Activated CD4-positive, alpha-beta memory T cell treated with anti-CD3 and anti-CD28 coated beads for 36 hours (primary cell): Measurements from ENCODE around the gene CACFD1. TPM values are rescaled to one million over a fixed set of nuclear protein-coding genes. Genes with fewer than 3 reads are reported as not detected.
"Not testable (repeated sequence)": the region's sequence is repeated elsewhere in the genome, so short reads cannot be mapped to it uniquely, and the experiment has no call there.

ENCODE experiments used
- CTCF ChIA-PET: fragments of 350-600 bp; sonication (Branson Sonifier 250); formaldehyde crosslinking; loops from one replicate; lab custom pipeline; 2021; ENCODE audit warnings: antibody characterized with exemption, inconsistent platforms; lab: Charles Lee
- POLR2A ChIA-PET: fragments of 350-600 bp; sonication (Branson Sonifier 250); formaldehyde crosslinking; loops from one replicate; lab custom pipeline; 2021; ENCODE audit warnings: antibody characterized with exemption; lab: Charles Lee
- DNase-seq: peaks from one replicate; pipeline ENCODE4 v3.0.0-alpha.2; 2020
- H3K27ac Mint-ChIP-seq: one replicate; pipeline ENCODE4 v1.8.0; 2021; ENCODE audit warnings: mixed read lengths
- H3K27me3 Mint-ChIP-seq: one replicate; pipeline ENCODE4 v1.8.0; 2021; ENCODE audit warnings: mixed read lengths
- H3K36me3 Mint-ChIP-seq: one replicate; pipeline ENCODE4 v1.8.0; 2021; ENCODE audit warnings: mixed read lengths
- H3K4me1 Mint-ChIP-seq: one replicate; pipeline ENCODE4 v1.8.0; 2021; ENCODE audit warnings: low read depth, mixed read lengths
- H3K4me3 Mint-ChIP-seq: one replicate; pipeline ENCODE4 v1.8.0; 2021; ENCODE audit warnings: mild to moderate bottlenecking, mixed read lengths
- H3K9me3 Mint-ChIP-seq: one replicate; pipeline ENCODE4 v1.8.0; 2021; ENCODE audit warnings: mixed read lengths
- intact Hi-C: fragments of 100-400 bp; cut with micrococcal nuclease; formaldehyde crosslinking; loops from one replicate; pipeline ENCODE4 v1.15.1; 2023
- total RNA-seq, 2 experiments: library from RNA; stranded (reverse); gene quantifications; one replicate each; pipeline ENCODE4 v1.2.3, GENCODE V29; 2021

Gene CACFD1
- total RNA-seq, 2 experiments from 2014 or later: 1.1 to 1.2 TPM

GRCh38 chr9:133443248-133443647, 16.5 kb upstream of the CACFD1 start:
- intact Hi-C loops: no loop called here
- no peak overlapping the region for H3K27ac Mint-ChIP-seq
- CTCF ChIA-PET: no interaction called here
- H3K36me3 Mint-ChIP-seq: no peaks in the 10 kb centered on the region
- no peaks in the 10 kb centered on the region for H3K4me1 Mint-ChIP-seq
- POLR2A ChIA-PET: no interaction called here
- no peaks in the 10 kb centered on the region for H3K27me3 Mint-ChIP-seq
- no peak for DNase-seq
- no peaks in the 10 kb centered on the region for H3K9me3 Mint-ChIP-seq
- H3K4me3 Mint-ChIP-seq: no peak overlapping the region

GRCh38 chr9:133443982-133444381, 15.8 kb upstream of the CACFD1 start:
- DNase-seq: no peak
- no peaks in the 10 kb centered on the region for H3K36me3 Mint-ChIP-seq
- CTCF ChIA-PET: no interaction called here
- H3K27me3 Mint-ChIP-seq: no peaks in the 10 kb centered on the region
- intact Hi-C loops: no loop called here
- H3K27ac Mint-ChIP-seq: no peak overlapping the region
- no peak overlapping the region for H3K4me3 Mint-ChIP-seq
- POLR2A ChIA-PET: no interaction called here
- H3K4me1 Mint-ChIP-seq: no peaks in the 10 kb centered on the region
- H3K9me3 Mint-ChIP-seq: no peaks in the 10 kb centered on the region

- ChIA-PET POLR2A (no interaction called here), CTCF (no interaction called here)
- no peak for DNase-seq
- Mint-ChIP-seq H3K27ac (no peak overlapping the region), H3K9me3 (no peaks in the 10 kb centered on the region), H3K4me1 (no peaks in the 10 kb centered on the region), H3K36me3 (no peaks in the 10 kb centered on the region), H3K4me3 (no peak overlapping the region), H3K27me3 (no peaks in the 10 kb centered on the region)
- intact Hi-C loops: no loop called here
These were observed 14.3 kb upstream of the CACFD1 start for GRCh38 chr9:133445293-133445969.

- H3K27me3 Mint-ChIP-seq: no peaks in the 10 kb centered on the region
- no peaks in the 10 kb centered on the region for H3K9me3 Mint-ChIP-seq
- ChIA-PET CTCF (no interaction called here), POLR2A (no interaction called here)
- intact Hi-C loops: no loop called here
- H3K4me3 Mint-ChIP-seq: no peak overlapping the region
- no peak overlapping the region for H3K27ac Mint-ChIP-seq
- no peak for DNase-seq
- no peaks in the 10 kb centered on the region for H3K36me3 Mint-ChIP-seq
- no peaks in the 10 kb centered on the region for H3K4me1 Mint-ChIP-seq
These were observed 11.2 kb upstream of the CACFD1 start for GRCh38 chr9:133448487-133448972.

GRCh38 chr9:133449760-133450159, 10.0 kb upstream of the CACFD1 start:
- ChIA-PET POLR2A (no interaction called here), CTCF (no interaction called here)
- H3K4me3 Mint-ChIP-seq: no peak overlapping the region
- H3K36me3 Mint-ChIP-seq: no peaks in the 10 kb centered on the region
- no peaks in the 10 kb centered on the region for H3K27me3 Mint-ChIP-seq
- H3K9me3 Mint-ChIP-seq: no peaks in the 10 kb centered on the region
- no peak for DNase-seq
- no peak overlapping the region for H3K27ac Mint-ChIP-seq
- intact Hi-C loops: no loop called here
- H3K4me1 Mint-ChIP-seq: no peaks in the 10 kb centered on the region

GRCh38 chr9:133451865-133452264, 7.9 kb upstream of the CACFD1 start:
- H3K27ac Mint-ChIP-seq, POLR2A ChIA-PET, DNase-seq, H3K36me3 Mint-ChIP-seq, intact Hi-C loops, H3K4me1 Mint-ChIP-seq, H3K4me3 Mint-ChIP-seq, H3K27me3 Mint-ChIP-seq, H3K9me3 Mint-ChIP-seq, CTCF ChIA-PET: not testable (repeated sequence)

GRCh38 chr9:133452562-133452961, 7.2 kb upstream of the CACFD1 start:
- ChIA-PET CTCF (no interaction called here), POLR2A (no interaction called here)
- H3K36me3 Mint-ChIP-seq: no peaks in the 10 kb centered on the region
- no peaks in the 10 kb centered on the region for H3K4me1 Mint-ChIP-seq
- intact Hi-C loops: no loop called here
- H3K27ac Mint-ChIP-seq: no peak overlapping the region
- H3K9me3 Mint-ChIP-seq: no peaks in the 10 kb centered on the region
- H3K27me3 Mint-ChIP-seq: no peaks in the 10 kb centered on the region
- H3K4me3 Mint-ChIP-seq: no peak overlapping the region
- DNase-seq: no peak

GRCh38 chr9:133453651-133454050, 6.1 kb upstream of the CACFD1 start:
- Mint-ChIP-seq H3K36me3 (no peaks in the 10 kb centered on the region), H3K27ac (no peak overlapping the region), H3K4me1 (no peaks in the 10 kb centered on the region), H3K9me3 (no peaks in the 10 kb centered on the region), H3K27me3 (no peaks in the 10 kb centered on the region), H3K4me3 (no peak overlapping the region)
- CTCF ChIA-PET: no interaction called here
- DNase-seq: no peak
- intact Hi-C loops: no loop called here
- POLR2A ChIA-PET: no interaction called here

GRCh38 chr9:133454325-133454724, 5.5 kb upstream of the CACFD1 start:
- Mint-ChIP-seq H3K9me3 (no peaks in the 10 kb centered on the region), H3K27ac (no peak overlapping the region), H3K36me3 (no peaks in the 10 kb centered on the region), H3K4me3 (no peak overlapping the region), H3K27me3 (no peaks in the 10 kb centered on the region), H3K4me1 (peaks cover 3% of the 10 kb centered on the region)
- DNase-seq: no peak
- POLR2A ChIA-PET: no interaction called here
- intact Hi-C loops: no loop called here
- CTCF ChIA-PET: no interaction called here

- CTCF ChIA-PET: no interaction called here
- POLR2A ChIA-PET: no interaction called here
- H3K27me3 Mint-ChIP-seq: no peaks in the 10 kb centered on the region
- H3K4me3 Mint-ChIP-seq: no peak overlapping the region
- no peak overlapping the region for H3K27ac Mint-ChIP-seq
- intact Hi-C loops: loop anchor here (5.0 kb wide), 1 partner anchor 33 kb away; the partner anchor contains the start of gene ADAMTS13
- H3K36me3 Mint-ChIP-seq: no peaks in the 10 kb centered on the region
- H3K9me3 Mint-ChIP-seq: no peaks in the 10 kb centered on the region
- H3K4me1 Mint-ChIP-seq: peaks cover 5% of the 10 kb centered on the region
- DNase-seq: no peak
These were observed 4.7 kb upstream of the CACFD1 start for GRCh38 chr9:133454943-133455673.

GRCh38 chr9:133455936-133456335, 3.8 kb upstream of the CACFD1 start:
- Mint-ChIP-seq H3K36me3 (no peaks in the 10 kb centered on the region), H3K9me3 (no peaks in the 10 kb centered on the region), H3K4me3 (no peak overlapping the region), H3K27ac (no peak overlapping the region), H3K4me1 (peaks cover 7% of the 10 kb centered on the region), H3K27me3 (no peaks in the 10 kb centered on the region)
- no peak for DNase-seq
- intact Hi-C loops: loop anchor here (5.0 kb wide), 1 partner anchor 34 kb away; the partner anchor contains the start of gene ADAMTS13
- ChIA-PET CTCF (no interaction called here), POLR2A (no interaction called here)

- no peak for DNase-seq
- Mint-ChIP-seq H3K27me3 (no peaks in the 10 kb centered on the region), H3K9me3 (no peaks in the 10 kb centered on the region), H3K27ac (no peak overlapping the region), H3K4me1 (peaks cover 7% of the 10 kb centered on the region), H3K36me3 (no peaks in the 10 kb centered on the region), H3K4me3 (no peak overlapping the region)
- intact Hi-C loops: loop anchor here (5.0 kb wide), 1 partner anchor 34 kb away; the partner anchor contains the start of gene ADAMTS13
- POLR2A ChIA-PET: no interaction called here
- CTCF ChIA-PET: no interaction called here
These were observed 3.4 kb upstream of the CACFD1 start for GRCh38 chr9:133456409-133456808.
